Smooth muscle cell (in vitro differentiated cells): ENCODE data around the gene CDC42. TPM values are rescaled to one million over a fixed set of nuclear protein-coding genes. Genes with fewer than 3 reads are reported as not detected.

Experiments
- polyA plus RNA-seq: library from polyadenylated mRNA; unstranded; fragments of >200 nt; fragmentation: Nextera tagmentation; extraction: Ambion mirVana; gene quantifications from 2 replicates; pipeline ENCODE4 v1.2.1, GENCODE V29; 2016
- small RNA-seq: library from RNA; depleted of rRNA; stranded (forward); fragments of <200 nt; gene quantifications from one replicate; pipeline ENCODE3, GENCODE V24; 2014
- total RNA-seq: library from RNA; depleted of rRNA; stranded (reverse); fragments of >200 nt; gene quantifications from 2 replicates; pipeline ENCODE4 v1.2.3, GENCODE V29; 2014

Gene CDC42
- total and polyA plus RNA-seq, 2 experiments from 2014 or later, result 74.0 to 407 TPM

Small RNAs within 50 kb of the gene (small RNA-seq; reads per million reads assigned to genes)
- gene RN7SL186P (not detected), gene RNU6-776P (not detected)

Other genes with a start within 250 kb of the CDC42 start
- gene LDLRAD2, start 240.4 kb upstream of the CDC42 start, total RNA-seq, result 0.04 and 0.13 TPM in 2 replicates
- 6.8 and 7.9 TPM in 2 replicates for gene LDLRAD2, start 240.4 kb upstream of the CDC42 start, polyA plus RNA-seq
- gene HSPG2, start 115.4 kb upstream of the CDC42 start, total RNA-seq, result 26.4 and 40.7 TPM in 2 replicates
- 46.7 and 55.4 TPM in 2 replicates for gene HSPG2, start 115.4 kb upstream of the CDC42 start, polyA plus RNA-seq
- gene CELA3B, start 75.7 kb upstream of the CDC42 start, total RNA-seq, result not detected in 2 replicates
- not detected in 2 replicates for gene CELA3B, start 75.7 kb upstream of the CDC42 start, polyA plus RNA-seq
- gene CELA3A, start 51.1 kb upstream of the CDC42 start, total RNA-seq, result not detected in 2 replicates
- gene CELA3A, start 51.1 kb upstream of the CDC42 start, polyA plus RNA-seq, result not detected in 2 replicates
- gene WNT4, start 90.4 kb downstream of the CDC42 start, total RNA-seq, result 0.18 and 0.49 TPM in 2 replicates
- 0.55 and 2.1 TPM in 2 replicates for gene WNT4, start 90.4 kb downstream of the CDC42 start, polyA plus RNA-seq